NCI-H2196 treated with DMSO at 0.1 percent for 48 hours (cell line): ENCODE results near the gene APC.
A peak's percentile ranks its signal among the peaks of the same experiment; 100 is the strongest.
"Not testable (repeated sequence)": the region's sequence is repeated elsewhere in the genome, so short reads cannot be mapped to it uniquely, and the experiment has no call there.

Experiments used
- DNase-seq: peaks from one replicate; lab custom pipeline; 2025; ENCODE audit not compliant: unreplicated experiment; lab: John Stamatoyannopoulos, UW

The APC gene

DNA sequence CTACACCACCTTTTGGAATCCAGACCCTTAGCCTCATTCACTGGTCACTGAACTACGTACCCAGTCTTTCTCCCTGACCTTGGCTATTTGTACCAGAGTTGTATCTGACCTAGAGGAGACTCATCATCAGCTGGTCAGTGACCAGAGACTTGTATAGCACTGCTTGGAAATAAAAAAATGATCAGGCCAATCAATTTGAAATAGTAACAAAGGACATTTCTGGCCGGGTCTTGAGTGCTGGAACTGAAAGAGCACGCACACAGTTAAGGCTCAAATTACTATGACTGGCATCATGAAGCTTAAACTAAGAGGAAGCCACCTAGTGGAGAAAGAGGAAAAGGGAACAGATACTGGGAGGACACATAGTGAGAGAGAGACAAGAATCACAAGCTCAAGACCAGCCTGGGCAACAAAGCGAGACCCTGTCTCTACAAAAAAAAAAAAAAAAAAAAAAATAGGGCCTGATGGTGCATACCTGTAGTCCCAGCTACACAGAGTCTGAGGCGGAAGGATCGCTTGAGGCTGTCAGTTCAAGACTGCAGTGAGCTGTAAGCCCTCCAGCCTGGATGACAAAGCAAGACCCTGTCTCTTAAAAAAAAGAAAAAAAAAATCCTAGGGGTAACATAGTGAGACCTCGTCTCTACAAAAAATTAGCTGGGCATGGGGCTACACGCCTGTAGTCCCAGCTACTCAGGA is 110.6 kb downstream of the APC start:
- DNase-seq = peak; percentile 38

GRCh38 chr5:112849912-112850311 is 112.2 kb downstream of the APC start:
- DNase-seq = no peak

- no peak for DNase-seq
Observed at GRCh38 chr5:112854651-112855050, 117.0 kb downstream of the APC start.

- no peak for DNase-seq
Observed at GRCh38 chr5:112857866-112858265, 120.2 kb downstream of the APC start.

- DNase-seq = not testable (repeated sequence)
Observed at GRCh38 chr5:112860571-112860928, 122.9 kb downstream of the APC start.

- peak; percentile 92 for DNase-seq
Observed at GRCh38 chr5:112860929-112861637, 123.4 kb downstream of the APC start, which contains the start of gene SRP19. TSS of gene SRP19 (plus strand) at chr5:112861287. CDS start at chr5:112861377, 90 bp downstream.

DNA sequence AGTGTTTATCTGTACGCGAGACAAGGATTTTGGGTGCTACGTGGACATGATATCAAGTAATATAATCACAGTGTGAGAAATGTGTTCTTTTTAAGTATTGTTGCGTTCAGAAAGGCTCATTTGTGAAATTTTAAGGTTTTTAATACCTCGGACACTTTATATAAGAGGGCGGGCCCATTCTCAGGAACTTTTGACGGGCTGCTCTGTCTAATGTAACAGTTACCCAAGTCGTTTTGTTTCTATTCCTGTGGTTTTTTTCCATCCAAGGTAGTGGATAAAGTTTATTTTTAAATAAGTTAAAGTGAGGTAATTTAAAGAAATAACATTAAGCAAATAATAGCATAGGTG is 123.9 kb downstream of the APC start:
- no peak for DNase-seq

GRCh38 chr5:112862085-112862484 is 124.4 kb downstream of the APC start:
- no peak for DNase-seq

GRCh38 chr5:112863549-112863948 is 125.9 kb downstream of the APC start:
- no peak for DNase-seq

GRCh38 chr5:112865128-112865527 is 127.4 kb downstream of the APC start:
- no peak for DNase-seq

- DNase-seq = no peak
Observed at GRCh38 chr5:112866739-112867138, 129.1 kb downstream of the APC start.

GRCh38 chr5:112867411-112867810 is 129.7 kb downstream of the APC start:
- DNase-seq = no peak

GRCh38 chr5:112869948-112870347 is 132.3 kb downstream of the APC start:
- no peak for DNase-seq

GRCh38 chr5:112870966-112871365 is 133.3 kb downstream of the APC start:
- no peak for DNase-seq

GRCh38 chr5:112876362-112876761 is 138.7 kb downstream of the APC start:
- no peak for DNase-seq

- no peak for DNase-seq
Observed at GRCh38 chr5:112878101-112878500, 140.4 kb downstream of the APC start.

- no peak for DNase-seq
Observed at GRCh38 chr5:112878760-112879159, 141.1 kb downstream of the APC start.

DNA sequence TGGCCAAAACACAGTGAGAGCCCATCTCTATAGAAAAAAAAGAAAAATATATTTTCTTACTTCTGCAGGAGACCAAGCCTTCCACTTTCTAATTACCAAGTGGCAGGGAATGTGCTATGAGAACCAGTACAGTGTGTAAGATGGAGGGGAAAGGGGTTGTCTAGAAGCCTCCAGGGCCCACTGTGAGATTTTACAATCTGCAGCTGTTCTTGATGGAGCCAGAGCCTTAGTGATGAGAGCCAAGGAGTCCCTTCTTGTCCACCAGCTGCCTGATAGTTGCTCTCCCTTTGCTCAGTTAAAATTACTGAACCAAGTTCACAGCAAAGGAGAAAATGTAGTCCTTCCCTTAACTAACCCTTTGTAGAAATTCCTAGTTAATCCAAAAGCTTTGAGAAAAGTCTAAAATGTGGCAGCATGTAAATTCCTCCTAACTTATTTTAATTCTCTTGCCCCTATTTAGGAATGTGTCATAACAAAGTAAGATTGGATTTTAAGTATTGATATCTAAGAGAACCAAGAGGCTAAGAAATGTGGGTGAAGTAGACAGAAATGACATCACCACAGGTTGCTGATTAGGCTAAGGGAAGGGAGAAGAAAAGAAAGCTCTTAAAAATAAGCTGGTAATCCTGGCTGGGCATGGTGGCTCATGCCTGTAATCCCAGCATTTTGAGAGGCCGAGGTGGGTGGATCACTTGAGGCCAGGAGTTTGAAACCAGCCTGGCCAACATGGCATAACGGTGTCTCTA is 142.7 kb downstream of the APC start:
- no peak for DNase-seq

- no peak for DNase-seq
Observed at GRCh38 chr5:112883192-112883591, 145.5 kb downstream of the APC start.

GRCh38 chr5:112885001-112885400 is 147.3 kb downstream of the APC start:
- no peak for DNase-seq

- DNase-seq = no peak
Observed at GRCh38 chr5:112886975-112887374, 149.3 kb downstream of the APC start.

- DNase-seq = not testable (repeated sequence)
Observed at GRCh38 chr5:112892066-112892465, 154.4 kb downstream of the APC start.
